SK-N-SH (cell line): ENCODE measurements around the gene KMT2E. TPM values are rescaled to one million over a fixed set of nuclear protein-coding genes. Genes with fewer than 3 reads are reported as not detected.

Experiments used
- CTCF ChIA-PET: fragments of 300-600, 350-600 bp; formaldehyde crosslinking; extraction: SDS; loops from one replicate; lab custom pipeline; 2021; lab: Yijun Ruan, JAX
- POLR2A ChIA-PET: fragments of 350-600 bp; sonication (Branson Sonifier 250); formaldehyde crosslinking; extraction: SDS; loops from one replicate; lab custom pipeline; 2020; ENCODE audit warnings: antibody characterized with exemption, inconsistent platforms; lab: Yijun Ruan, JAX
- DNase-seq: peaks from one replicate; pipeline ENCODE4 v3.0.0; 2012
- H2AFZ ChIP-seq: fragments of 200-600 bp; sonication (generic); 2 replicates; pipeline ENCODE4 v1.8.1; 2016; ENCODE audit warnings: antibody characterized with exemption, mild to moderate bottlenecking, low read depth
- H3F3A ChIP-seq: fragments of 200-600 bp; sonication (generic); replicated peaks from 2 replicates; pipeline ENCODE3; 2016; ENCODE audit warnings: antibody characterized with exemption, mild to moderate bottlenecking; ENCODE audit not compliant: insufficient read depth
- H3K27ac ChIP-seq, 2 experiments: fragments of 200-500 bp in 1 of 2; fragments of 200-600 bp in 1 of 2; sonication (Bioruptor generic) in 1 of 2; sonication (generic), shearing (Covaris generic) in 1 of 2; 2 replicates each; pipeline versions ENCODE4 v1.5.1 to v1.6.1; 2014 to 2016; ENCODE audit warnings: low read depth in 2 of 2, inconsistent platforms in 1 of 2, low read length in 1 of 2, mild to moderate bottlenecking in 1 of 2, mixed read lengths in 1 of 2
- H3K27me3 ChIP-seq: fragments of 200-600 bp; sonication (generic), shearing (Covaris generic); 2 replicates; pipeline ENCODE4 v1.6.1; 2016; ENCODE audit warnings: mixed run types; ENCODE audit not compliant: insufficient read depth
- H3K36me3 ChIP-seq, 2 experiments: fragments of 200-500 bp in 1 of 2; fragments of 200-600 bp in 1 of 2; sonication (Bioruptor generic) in 1 of 2; sonication (generic) in 1 of 2; replicated peaks in 1 of 2; 2 replicates each; pipeline versions ENCODE3 to v1.5.1; 2014 to 2016; ENCODE audit warnings: low read length in 1 of 2, mild to moderate bottlenecking in 1 of 2; ENCODE audit not compliant: insufficient read depth in 2 of 2, control insufficient read depth in 1 of 2
- H3K4me1 ChIP-seq, 2 experiments: fragments of 200-500 bp in 1 of 2; fragments of 200-600 bp in 1 of 2; sonication (Bioruptor generic) in 1 of 2; sonication (generic), shearing (Covaris generic) in 1 of 2; 2 replicates each; pipeline versions ENCODE4 v1.5.1 to v1.6.1; 2014 to 2016; ENCODE audit warnings: low read depth in 1 of 2, low read length in 1 of 2, mixed run types in 1 of 2; ENCODE audit not compliant: insufficient read depth in 2 of 2, control insufficient read depth in 1 of 2
- H3K4me2 ChIP-seq: fragments of 200-600 bp; sonication (generic), shearing (Covaris generic); 2 replicates; pipeline ENCODE4 v1.6.1; 2017; ENCODE audit warnings: mixed run types
- H3K4me3 ChIP-seq, 2 experiments: fragments of 200-500 bp in 1 of 2; fragments of 200-600 bp in 1 of 2; sonication (Bioruptor generic) in 1 of 2; sonication (generic), shearing (Covaris generic) in 1 of 2; 2 replicates each; pipeline versions ENCODE4 v1.5.1 to v1.8.1; 2014 to 2016; ENCODE audit warnings: low read depth in 2 of 2, inconsistent platforms in 1 of 2, low read length in 1 of 2, mild to moderate bottlenecking in 1 of 2, mixed read lengths in 1 of 2, moderate library complexity in 1 of 2
- H3K79me2 ChIP-seq: fragments of 200-600 bp; sonication (generic); 2 replicates; pipeline ENCODE4 v1.8.1; 2017; ENCODE audit warnings: mild to moderate bottlenecking; ENCODE audit not compliant: insufficient read depth
- H3K9ac ChIP-seq: fragments of 200-600 bp; sonication (generic); 2 replicates; pipeline ENCODE4 v1.6.1; 2017; ENCODE audit warnings: mixed run types
- H3K9me2 ChIP-seq: fragments of 200-600 bp; sonication (generic); 2 replicates; pipeline ENCODE4 v1.6.1; 2017; ENCODE audit warnings: mixed run types
- H3K9me3 ChIP-seq: fragments of 200-600 bp; sonication (generic); 2 replicates; pipeline ENCODE4 v1.6.1; 2017; ENCODE audit warnings: mixed run types, mild to moderate bottlenecking, moderate library complexity
- H4K20me1 ChIP-seq: fragments of 200-600 bp; sonication (generic); 2 replicates; pipeline ENCODE4 v1.6.1; 2017; ENCODE audit warnings: mild to moderate bottlenecking, mixed run types; ENCODE audit not compliant: insufficient read depth
- CHD2 ChIP-seq: fragments of 150-350 bp; IDR thresholded peaks from 2 replicates; pipeline ENCODE4 v1.6.1; 2018; ENCODE audit warnings: low read length; ENCODE audit not compliant: partially characterized antibody
- EZH2phosphoT487 ChIP-seq: fragments of 200-600 bp; sonication (generic); IDR thresholded peaks from 2 replicates; pipeline ENCODE4 v1.6.1; 2017; ENCODE audit warnings: low read depth, mixed run types, mild to moderate bottlenecking, antibody characterized with exemption, moderate library complexity, borderline replicate concordance
- FOSL2 ChIP-seq: IDR thresholded peaks from 2 replicates; pipeline ENCODE4 v1.4.0; 2012; ENCODE audit warnings: low read depth, mild to moderate bottlenecking, moderate library complexity, borderline replicate concordance
- GATA2 ChIP-seq: sonication (generic); formaldehyde crosslinking; IDR thresholded peaks from 2 replicates; pipeline ENCODE4 v1.5.0; 2020; ENCODE audit warnings: mild to moderate bottlenecking, missing genetic modification reagents
- NFIC ChIP-seq: IDR thresholded peaks from 2 replicates; pipeline ENCODE4 v1.4.0; 2012; ENCODE audit warnings: borderline replicate concordance
- POLR2AphosphoS5 ChIP-seq: IDR thresholded peaks from 2 replicates; pipeline ENCODE4 v1.6.1; 2012; ENCODE audit warnings: low read depth, low read length
- RAD21 ChIP-seq: IDR thresholded peaks from 2 replicates; pipeline ENCODE4 v1.6.1; 2012; ENCODE audit warnings: mild to moderate bottlenecking, low read length
- REST ChIP-seq: IDR thresholded peaks from 2 replicates; pipeline ENCODE4 v1.6.1; 2012; ENCODE audit warnings: mild to moderate bottlenecking, low read depth, low read length, moderate library complexity
- RFX5 ChIP-seq: IDR thresholded peaks from 2 replicates; pipeline ENCODE4 v1.6.1; 2012; ENCODE audit warnings: mild to moderate bottlenecking, improper control_type of control experiment, low read length
- SIN3A ChIP-seq: IDR thresholded peaks from 2 replicates; pipeline ENCODE4 v1.6.1; 2012; ENCODE audit warnings: low read depth, mild to moderate bottlenecking, low read length, moderate library complexity, borderline replicate concordance
- TAF1 ChIP-seq: IDR thresholded peaks from 2 replicates; pipeline ENCODE4 v1.6.1; 2012; ENCODE audit warnings: low read depth, mild to moderate bottlenecking, low read length, moderate library complexity, borderline replicate concordance
- USF2 ChIP-seq: fragments of 150-350 bp; IDR thresholded peaks from 2 replicates; pipeline ENCODE4 v1.6.1; 2017; ENCODE audit warnings: antibody characterized with exemption, low read length, low read depth, borderline replicate concordance
- ZBTB33 ChIP-seq: IDR thresholded peaks from 2 replicates; pipeline ENCODE4 v1.4.0; 2012; ENCODE audit warnings: low read depth, borderline replicate concordance
- WGBS: methylation state at CpG from one replicate; pipeline ENCODE4 v1.1.6; 2017; ENCODE audit warnings: low lambda C conversion rate; 5-methylcytosine and 5-hydroxymethylcytosine counted together
- polyA plus RNA-seq, 3 experiments: library from polyadenylated mRNA; depleted of rRNA; stranded (reverse); fragments of >200 nt; gene quantifications; 2 replicates each; pipeline ENCODE4 v1.2.3, GENCODE V29; 2012

The KMT2E gene
- polyA plus RNA-seq, 1 of the 3 experiments (the other 2 are of a cell fraction) = 6.4 TPM

- H3K4me3 ChIP-seq = no peak overlapping the region
- TF ChIP-seq EZH2phosphoT487 (no peak), REST (no peak), NFIC (no peak), RAD21 (no peak), POLR2AphosphoS5 (no peak), ZBTB33 (no peak), CHD2 (no peak), SIN3A (no peak), RFX5 (no peak), GATA2 (CRISPR knock-in tag) (no peak), TAF1 (no peak), FOSL2 (no peak), USF2 (no peak)
- TF ChIP-seq, all 33 proteins: peak for 0
- Histone ChIP-seq H3K9me3 (no peaks in the 10 kb centered on the region), H3K27ac (no peak overlapping the region), H3K79me2 (no peaks in the 10 kb centered on the region), H3K36me3 (no peaks in the 10 kb centered on the region), H4K20me1 (no peaks in the 10 kb centered on the region), H3K9ac (no peak overlapping the region), H3K9me2 (no peaks in the 10 kb centered on the region), H3K4me2 (no peak overlapping the region), H3F3A (peaks cover 33% of the 10 kb centered on the region), H3K27me3 (no peaks in the 10 kb centered on the region), H3K4me1 (peaks cover 2 to 32% of the 10 kb centered on the region in 2 experiments; a peak in 3 of 4 replicates), H2AFZ (no peak overlapping the region)
- WGBS = 93% methylated on average over 2 of the region's 2 CpGs
- POLR2A ChIA-PET = no interaction called here
- no peak for DNase-seq
- CTCF ChIA-PET = interaction anchor here (0.6 to 1.1 kb wide), 3 partner anchors 13 to 143 kb away, joined by 3 to 4 read pairs (median 4); no protein-coding TSS in a partner anchor
These were observed 45.4 kb upstream of the KMT2E start for GRCh38 chr7:104968648-104969047.
